NCI-H1930 (cell line): ENCODE results near the gene TMEM144.

Experiments used
- DNase-seq, 2 experiments: peaks; one replicate each; lab custom pipeline; 2025; lab: John Stamatoyannopoulos, UW

Gene TMEM144

GRCh38 chr4:158209825-158210807, at the start of gene TMEM144:
Gene TMEM144, plus strand, starts transcription at chr4:158210486. Its CDS starts 2,182 bp downstream, at chr4:158212668.
- DNase-seq, result no peak

- DNase-seq, result no peak
Observed at GRCh38 chr4:158161551-158162354, 48.5 kb upstream of the TMEM144 start.

GRCh38 chr4:158162631-158163030, 47.7 kb upstream of the TMEM144 start:
- no peak for DNase-seq

- no peak for DNase-seq
Observed at GRCh38 chr4:158163941-158164767, 46.1 kb upstream of the TMEM144 start.

- no peak for DNase-seq
Observed at GRCh38 chr4:158164768-158165213, 45.5 kb upstream of the TMEM144 start.

- DNase-seq, result no peak
Observed at GRCh38 chr4:158166701-158167100, 43.6 kb upstream of the TMEM144 start.

GRCh38 chr4:158168606-158169005, 41.7 kb upstream of the TMEM144 start:
- DNase-seq, result no peak

GRCh38 chr4:158169506-158169905, 40.8 kb upstream of the TMEM144 start:
- no peak for DNase-seq

- no peak for DNase-seq
Observed at GRCh38 chr4:158169931-158170690, 40.2 kb upstream of the TMEM144 start.

- DNase-seq, result no peak
Observed at GRCh38 chr4:158170691-158171561, 39.4 kb upstream of the TMEM144 start.

- DNase-seq, result peak; percentile 11 to 15
Observed at GRCh38 chr4:158172261-158173258, 37.7 kb upstream of the TMEM144 start, which contains the start of gene GASK1B. Gene GASK1B, minus strand, starts transcription at chr4:158173025. Its CDS starts 1,650 bp downstream, at chr4:158171375.

GRCh38 chr4:158176108-158176507, 34.2 kb upstream of the TMEM144 start:
- no peak for DNase-seq

- no peak for DNase-seq
Observed at GRCh38 chr4:158176776-158177175, 33.5 kb upstream of the TMEM144 start.

- DNase-seq, result no peak
Observed at GRCh38 chr4:158179465-158179864, 30.8 kb upstream of the TMEM144 start.

- DNase-seq, result no peak
Observed at GRCh38 chr4:158181906-158182305, 28.4 kb upstream of the TMEM144 start.

GRCh38 chr4:158182736-158183135, 27.6 kb upstream of the TMEM144 start:
- DNase-seq, result peak; percentile 39 to 49

- no peak for DNase-seq
Observed at GRCh38 chr4:158186815-158187214, 23.5 kb upstream of the TMEM144 start.

GRCh38 chr4:158189422-158189821, 20.9 kb upstream of the TMEM144 start:
- DNase-seq, result no peak

GRCh38 chr4:158190718-158191117, 19.6 kb upstream of the TMEM144 start:
- no peak for DNase-seq
